Measurements from ENCODE around the gene REEP1.

DNA sequence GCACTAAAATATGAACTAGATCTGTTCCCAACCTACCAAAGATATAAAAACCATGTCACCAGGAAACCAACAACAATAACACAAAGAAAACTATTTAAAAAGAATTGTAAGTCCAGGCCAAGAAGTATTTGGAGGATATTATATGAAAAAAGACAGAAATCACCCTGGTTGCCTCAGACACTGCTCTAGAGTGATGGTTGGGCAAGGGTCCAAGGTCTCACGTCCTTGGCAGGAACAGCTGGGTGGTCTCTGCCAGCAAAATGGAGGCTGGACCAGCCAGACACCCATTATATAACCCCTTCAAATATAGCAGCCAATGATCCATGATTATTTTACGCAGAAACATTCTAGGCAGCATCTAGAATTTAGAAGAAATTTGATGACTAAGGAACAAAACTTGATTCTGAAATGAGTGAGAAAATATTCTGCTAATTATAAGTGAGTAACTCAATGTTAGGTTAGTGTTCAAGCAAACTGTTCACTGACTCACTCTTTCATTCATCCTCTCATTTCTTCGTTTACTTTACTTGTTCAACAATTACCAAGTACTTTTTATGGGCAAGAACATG, 102.8 kb downstream of the REEP1 start:
- TF ChIP-seq CTCF (IDR thresholded peaks at IDR 0.05) = no peak
- TF ChIP-seq POLR2A (IDR thresholded peaks at IDR 0.05) = no peak
